Measurements from ENCODE around the gene CALU. TPM values are rescaled to one million over a fixed set of nuclear protein-coding genes. Genes with fewer than 3 reads are reported as not detected.
A peak's percentile ranks its signal among the peaks of the same experiment; 100 is the strongest.

The CALU gene
- total and polyA plus RNA-seq, 8 donors = 10.1 to 270 (median 47.7) TPM

- DNase-seq = no peak
- intact Hi-C loops (cut with DNase I; ENCODE audit: low total_unique reads) = no loop called here
- Histone ChIP-seq H3K27me3 (peaks cover 0 to 8% (median 0%) of the 10 kb centered on the region in 3 donors), H3K4me1 (no peaks in the 10 kb centered on the region), H3K36me3 (no peaks in the 10 kb centered on the region), H3K4me3 (no peak overlapping the region), H3K27ac (no peak overlapping the region), H3K9me3 (no peaks in the 10 kb centered on the region)
- TF ChIP-seq, protein P1, sequence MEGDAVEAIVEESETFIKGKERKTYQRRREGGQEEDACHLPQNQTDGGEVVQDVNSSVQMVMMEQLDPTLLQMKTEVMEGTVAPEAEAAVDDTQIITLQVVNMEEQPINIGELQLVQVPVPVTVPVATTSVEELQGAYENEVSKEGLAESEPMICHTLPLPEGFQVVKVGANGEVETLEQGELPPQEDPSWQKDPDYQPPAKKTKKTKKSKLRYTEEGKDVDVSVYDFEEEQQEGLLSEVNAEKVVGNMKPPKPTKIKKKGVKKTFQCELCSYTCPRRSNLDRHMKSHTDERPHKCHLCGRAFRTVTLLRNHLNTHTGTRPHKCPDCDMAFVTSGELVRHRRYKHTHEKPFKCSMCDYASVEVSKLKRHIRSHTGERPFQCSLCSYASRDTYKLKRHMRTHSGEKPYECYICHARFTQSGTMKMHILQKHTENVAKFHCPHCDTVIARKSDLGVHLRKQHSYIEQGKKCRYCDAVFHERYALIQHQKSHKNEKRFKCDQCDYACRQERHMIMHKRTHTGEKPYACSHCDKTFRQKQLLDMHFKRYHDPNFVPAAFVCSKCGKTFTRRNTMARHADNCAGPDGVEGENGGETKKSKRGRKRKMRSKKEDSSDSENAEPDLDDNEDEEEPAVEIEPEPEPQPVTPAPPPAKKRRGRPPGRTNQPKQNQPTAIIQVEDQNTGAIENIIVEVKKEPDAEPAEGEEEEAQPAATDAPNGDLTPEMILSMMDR (IDR thresholded peaks at IDR 0.05) = no peak
- no peak for TF ChIP-seq POLR2A (IDR thresholded peaks at IDR 0.05)
- no peak for TF ChIP-seq EP300 (IDR thresholded peaks at IDR 0.05)
- TF ChIP-seq POLR2AphosphoS5 (IDR thresholded peaks at IDR 0.05) = no peak
- WGBS, 5 donors = 84 to 95% (median 93%) methylated on average over 5 of the region's 5 CpGs
Measured at GRCh38 chr7:128724743-128725142, 14.4 kb upstream of the CALU start.

DNA sequence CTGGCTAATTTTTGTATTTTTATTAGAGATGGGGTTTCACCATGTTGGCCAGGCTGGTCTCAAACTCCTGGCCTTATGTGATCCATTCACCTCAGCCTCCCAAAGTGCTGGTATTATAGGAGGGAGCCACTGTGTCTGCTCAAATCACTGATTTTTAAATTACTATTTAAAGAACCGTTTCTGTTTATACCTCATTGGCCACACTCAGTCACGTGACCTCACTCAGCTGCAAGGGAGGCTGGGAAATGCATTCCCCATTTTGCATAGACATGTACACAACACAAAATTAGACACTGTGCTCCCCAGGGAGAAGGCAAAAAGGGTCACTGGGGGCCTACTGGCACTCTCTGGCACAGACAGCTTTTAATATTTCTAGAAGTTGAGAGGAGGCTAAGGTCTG lies 13.6 kb upstream of the CALU start:
- H3K36me3 ChIP-seq = no peaks in the 10 kb centered on the region
- no peaks in the 10 kb centered on the region for H3K4me1 ChIP-seq
- H3K27me3 ChIP-seq = peaks cover 0 to 9% (median 0%) of the 10 kb centered on the region in 3 donors
- H3K9me3 ChIP-seq = no peaks in the 10 kb centered on the region
- DNase-seq = no peak
- WGBS, 5 donors = 86 to 97% (median 95%) methylated on average over 2 of the region's 2 CpGs
- H3K27ac ChIP-seq = no peak overlapping the region
- H3K4me3 ChIP-seq = no peak overlapping the region
- intact Hi-C loops (cut with DNase I; ENCODE audit: low total_unique reads) = no loop called here
- TF ChIP-seq EP300 (IDR thresholded peaks at IDR 0.05) = no peak
- TF ChIP-seq POLR2AphosphoS5 (IDR thresholded peaks at IDR 0.05) = no peak
- TF ChIP-seq, protein P1 (IDR thresholded peaks at IDR 0.05) = no peak
- TF ChIP-seq POLR2A (IDR thresholded peaks at IDR 0.05) = no peak

- TF ChIP-seq, protein P1 (IDR thresholded peaks at IDR 0.05) = no peak
- TF ChIP-seq POLR2AphosphoS5 (IDR thresholded peaks at IDR 0.05) (no peak), EP300 (IDR thresholded peaks at IDR 0.05) (no peak), POLR2A (IDR thresholded peaks at IDR 0.05) (no peak)
- no peak overlapping the region for H3K4me3 ChIP-seq
- intact Hi-C loops (cut with DNase I; ENCODE audit: low total_unique reads) = no loop called here
- H3K4me1 ChIP-seq = no peaks in the 10 kb centered on the region
- WGBS, 5 donors = 72 to 79% (median 77%) methylated on average over 8 of the region's 8 CpGs
- no peak overlapping the region for H3K27ac ChIP-seq
- no peaks in the 10 kb centered on the region for H3K9me3 ChIP-seq
- no peaks in the 10 kb centered on the region for H3K36me3 ChIP-seq
- peak in 1 of 2 donors; percentile 24 for DNase-seq
- peaks cover 0 to 9% (median 0%) of the 10 kb centered on the region in 3 donors for H3K27me3 ChIP-seq
Measured at GRCh38 chr7:128726059-128726736, 13.0 kb upstream of the CALU start.

DNA sequence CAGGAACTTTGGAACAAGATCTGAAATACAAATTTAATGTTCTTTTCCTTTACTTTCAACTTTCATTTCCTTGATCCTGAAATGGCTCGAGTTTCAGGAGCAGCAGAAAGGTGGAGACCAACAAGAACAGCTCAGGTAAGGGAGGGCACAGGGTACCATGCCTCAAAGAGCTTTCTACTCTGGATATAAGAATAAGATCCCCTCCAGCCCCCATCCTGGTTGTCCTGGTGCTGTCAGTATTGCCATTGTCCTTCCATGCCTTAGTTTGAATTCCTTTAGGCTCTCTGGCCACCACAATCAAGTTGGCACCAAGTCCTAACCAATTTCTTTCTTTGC lies 12.5 kb upstream of the CALU start:
- no peak for TF ChIP-seq POLR2A (IDR thresholded peaks at IDR 0.05)
- TF ChIP-seq EP300 (IDR thresholded peaks at IDR 0.05) = no peak
- TF ChIP-seq, protein P1 (IDR thresholded peaks at IDR 0.05) = no peak
- TF ChIP-seq POLR2AphosphoS5 (IDR thresholded peaks at IDR 0.05) = no peak
- WGBS, 5 donors = 30 to 45% (median 42%) methylated on average over 1 of the region's 1 CpG
- Histone ChIP-seq H3K27me3 (peaks cover 0 to 9% (median 0%) of the 10 kb centered on the region in 3 donors), H3K4me1 (no peaks in the 10 kb centered on the region), H3K36me3 (no peaks in the 10 kb centered on the region), H3K9me3 (no peaks in the 10 kb centered on the region), H3K27ac (no peak overlapping the region), H3K4me3 (no peak overlapping the region)
- no peak for DNase-seq
- intact Hi-C loops (cut with DNase I; ENCODE audit: low total_unique reads) = no loop called here

All from stomach (tissue), 9 donors.